NCI-H146 (cell line): ENCODE results near the gene EPN3.

Experiments used
- DNase-seq: peaks from one replicate; lab custom pipeline; 2025; lab: John Stamatoyannopoulos, UW

The EPN3 gene

GRCh38 chr17:50570032-50570431 is 37.5 kb downstream of the EPN3 start:
- no peak for DNase-seq

DNA sequence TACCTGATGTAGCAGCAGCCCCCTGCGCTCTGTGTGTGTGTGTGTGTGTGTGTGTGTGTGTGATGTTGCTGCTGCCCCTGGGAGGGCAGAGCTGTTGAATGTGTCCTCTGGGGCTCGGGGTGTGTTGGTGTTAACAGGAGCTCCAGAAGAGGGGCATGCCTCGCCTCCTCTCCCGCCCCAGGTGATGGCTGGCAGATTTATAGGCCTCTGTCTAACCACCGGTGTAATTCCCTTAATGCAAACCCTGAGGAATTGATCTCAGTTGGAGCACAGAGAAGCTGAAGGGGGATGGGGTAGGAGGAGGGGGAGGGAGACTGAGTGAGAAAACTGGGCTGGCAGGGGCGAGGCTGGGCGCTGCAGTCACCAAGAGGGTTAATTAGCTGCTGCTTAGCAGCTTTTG is 38.0 kb downstream of the EPN3 start:
- no peak for DNase-seq

DNA sequence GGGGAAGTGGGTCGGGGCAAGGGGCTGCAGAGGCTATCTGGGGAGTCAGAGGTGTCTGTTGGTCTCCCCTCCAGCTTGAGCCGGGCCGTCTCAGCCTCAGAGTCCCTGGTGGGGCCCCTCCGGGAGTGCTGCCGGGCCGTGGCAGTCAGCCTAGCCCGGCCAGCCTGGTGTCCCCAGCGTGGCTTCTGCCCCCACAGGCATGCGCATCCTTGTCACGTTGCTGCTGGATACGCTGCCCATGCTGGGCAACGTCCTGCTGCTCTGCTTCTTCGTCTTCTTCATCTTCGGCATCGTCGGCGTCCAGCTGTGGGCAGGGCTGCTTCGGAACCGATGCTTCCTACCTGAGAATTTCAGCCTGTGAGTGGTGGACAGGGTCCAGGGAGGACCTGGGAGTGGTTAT is 39.1 kb downstream of the EPN3 start:
- DNase-seq: no peak

GRCh38 chr17:50572541-50572940 is 40.0 kb downstream of the EPN3 start:
- DNase-seq: no peak

- DNase-seq: no peak
Observed at GRCh38 chr17:50573866-50574611, 41.5 kb downstream of the EPN3 start.

GRCh38 chr17:50575581-50576210 is 43.2 kb downstream of the EPN3 start:
- DNase-seq: peak; percentile 71

GRCh38 chr17:50576864-50577263 is 44.3 kb downstream of the EPN3 start:
- no peak for DNase-seq

GRCh38 chr17:50577451-50577954 is 45.0 kb downstream of the EPN3 start:
- no peak for DNase-seq

- DNase-seq: no peak
Observed at GRCh38 chr17:50578173-50578572, 45.6 kb downstream of the EPN3 start.

GRCh38 chr17:50579399-50579798 is 46.9 kb downstream of the EPN3 start:
- DNase-seq: no peak

DNA sequence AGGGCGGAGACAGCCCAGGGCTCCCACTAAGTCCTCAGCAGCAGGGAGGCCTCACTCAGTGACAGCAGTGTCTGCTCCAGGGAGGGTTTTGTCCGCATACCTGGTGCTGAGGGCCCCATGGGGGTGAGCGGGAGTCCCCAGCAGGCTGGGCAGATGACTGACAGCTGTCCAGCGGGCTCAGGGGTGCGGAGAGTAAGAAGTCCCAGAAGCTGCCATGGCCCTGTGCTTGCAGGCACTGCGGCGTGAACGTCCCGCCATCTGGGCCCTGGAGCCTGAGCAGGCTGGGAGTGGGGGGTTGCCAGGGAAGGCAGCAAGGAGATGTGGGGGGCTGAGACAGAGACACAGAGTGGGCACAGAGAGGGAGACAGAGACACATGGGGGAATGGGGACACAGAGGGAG is 48.1 kb downstream of the EPN3 start:
- DNase-seq: no peak

- peak; percentile 42 for DNase-seq
Observed at GRCh38 chr17:50581316-50581715, 48.8 kb downstream of the EPN3 start.

DNA sequence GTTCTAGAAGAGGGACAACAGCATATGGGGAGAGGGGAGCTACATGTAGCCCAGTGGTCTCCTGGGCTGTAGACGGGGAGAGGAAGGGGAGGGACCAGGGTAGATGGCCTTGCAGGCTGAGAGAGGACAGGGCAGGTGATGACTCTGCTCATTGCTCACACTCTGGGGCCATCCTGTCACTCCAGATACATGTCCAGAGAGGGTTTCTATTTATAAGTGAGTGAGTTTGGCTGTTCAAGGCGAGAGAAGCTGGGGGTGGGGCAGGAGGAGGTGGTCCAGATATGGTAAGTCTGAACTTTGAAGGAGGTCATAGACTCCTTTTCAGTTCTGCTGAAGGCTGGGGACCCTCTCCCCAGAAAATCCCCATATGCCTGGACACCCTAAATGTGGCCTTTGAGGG is 50.2 kb downstream of the EPN3 start:
- DNase-seq: no peak

GRCh38 chr17:50583641-50584040 is 51.1 kb downstream of the EPN3 start:
- no peak for DNase-seq

DNA sequence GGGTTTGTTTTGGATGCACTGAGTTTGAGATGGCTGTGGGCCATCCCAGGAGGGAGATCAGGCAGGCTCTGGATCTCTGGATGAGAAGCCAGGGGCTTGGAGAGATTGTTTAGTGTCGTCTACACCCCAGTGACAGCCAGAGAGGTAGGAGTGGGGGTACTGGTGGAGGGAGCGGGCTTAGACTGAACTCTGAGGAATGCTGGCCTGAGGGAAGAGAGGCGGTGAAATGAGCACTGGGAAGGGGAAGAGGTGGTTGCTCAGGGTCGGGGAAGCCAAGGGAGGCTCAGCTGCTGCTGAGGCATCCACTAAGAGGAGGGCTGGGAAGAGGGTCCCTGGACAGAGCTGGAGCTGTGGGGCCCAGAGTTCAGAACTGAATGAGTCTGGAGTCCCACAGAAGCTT is 51.6 kb downstream of the EPN3 start:
- no peak for DNase-seq

- no peak for DNase-seq
Observed at GRCh38 chr17:50584749-50585148, 52.2 kb downstream of the EPN3 start.

- DNase-seq: no peak
Observed at GRCh38 chr17:50585346-50585745, 52.8 kb downstream of the EPN3 start.

GRCh38 chr17:50585891-50586290 is 53.4 kb downstream of the EPN3 start:
- DNase-seq: no peak

DNA sequence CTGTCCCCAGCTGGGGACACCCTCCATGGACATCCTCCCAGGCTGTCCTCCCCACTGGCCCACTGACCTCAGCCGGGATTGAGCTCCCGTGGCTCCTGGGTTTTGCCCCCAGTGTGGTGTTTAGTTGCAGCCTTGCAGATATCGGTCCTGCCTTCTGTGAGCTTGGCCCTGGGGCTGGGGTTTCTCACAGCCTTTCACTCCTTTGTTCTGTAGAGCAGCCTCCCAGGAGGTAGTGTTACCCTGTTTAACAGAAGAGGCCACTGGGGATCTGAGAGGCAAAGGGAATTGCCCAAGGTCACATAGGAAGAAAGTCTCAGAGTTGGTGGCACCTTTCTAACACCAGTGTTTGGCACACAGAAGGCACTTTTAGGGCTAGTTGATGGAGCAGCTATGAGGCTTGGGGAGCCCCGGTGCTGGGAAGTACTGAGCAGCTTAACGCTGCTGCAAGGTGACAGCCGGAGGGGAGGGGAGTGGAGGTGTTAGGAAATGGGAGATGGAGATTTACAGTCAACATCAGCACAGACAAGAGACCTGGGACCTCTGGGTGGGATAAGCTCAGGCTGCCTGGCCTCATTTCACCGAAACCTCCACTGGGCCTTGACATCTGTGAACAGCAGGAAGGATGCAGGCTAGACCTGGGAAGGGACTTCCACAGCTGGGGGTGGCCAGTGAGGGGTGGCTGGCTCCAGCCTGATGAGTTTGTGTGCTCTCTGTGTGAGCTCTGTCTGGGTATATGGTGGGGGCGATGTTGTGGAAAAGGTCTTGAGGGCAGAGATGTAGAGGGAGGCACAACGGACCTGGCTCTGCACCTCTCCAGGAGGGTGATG is 54.1 kb downstream of the EPN3 start:
- no peak for DNase-seq

- no peak for DNase-seq
Observed at GRCh38 chr17:50587571-50587970, 55.0 kb downstream of the EPN3 start.

GRCh38 chr17:50588391-50589049 is 56.0 kb downstream of the EPN3 start:
- DNase-seq: no peak

DNA sequence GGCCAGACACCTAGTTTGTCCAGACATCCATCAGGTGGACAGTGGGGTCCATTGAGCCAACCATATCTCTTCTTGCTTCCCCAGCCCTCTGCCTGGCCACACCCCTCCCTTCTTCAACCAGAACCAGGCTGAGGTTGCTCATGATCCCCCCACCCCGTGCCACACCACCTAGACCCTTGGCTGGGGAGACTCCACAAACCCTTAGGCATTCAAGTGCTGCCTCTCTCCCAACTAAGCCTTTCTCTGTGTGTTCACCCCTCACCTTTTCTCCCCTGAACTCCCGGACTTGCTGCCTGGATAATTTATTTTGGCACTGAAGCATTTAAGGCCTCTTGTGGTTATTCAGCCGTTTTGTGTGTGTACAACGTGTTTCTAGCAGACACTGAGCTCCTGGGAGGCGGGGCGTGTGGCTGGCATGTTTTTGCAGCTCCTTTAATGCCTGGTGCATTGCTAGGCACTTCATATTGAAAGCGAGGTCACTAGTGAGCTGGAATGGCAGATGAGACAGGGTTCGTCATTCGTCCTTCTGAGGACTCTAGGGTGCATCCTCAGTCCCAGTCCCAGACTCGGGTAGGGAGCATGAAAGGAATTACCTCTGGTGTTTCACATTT is 56.7 kb downstream of the EPN3 start:
- no peak for DNase-seq
